ENCODE results near the gene SLITRK3. TPM values are rescaled to one million over a fixed set of nuclear protein-coding genes. Genes with fewer than 3 reads are reported as not detected.

The SLITRK3 gene
- polyA plus RNA-seq (2011; rRNA removed), result not detected in 2 replicates
- not detected in 2 replicates for polyA plus RNA-seq (2012; cell fraction: cytosol; rRNA removed)
- not detected in 2 replicates for polyA plus RNA-seq (2012; cell fraction: nucleus; rRNA removed)
- not detected in 3 replicates for polyA plus RNA-seq (2017; fragmentation: RNase III; extraction: RNeasy Plus Mini Kit Qiagen cat#74134 plus additional on column Dnase treatment)
- polyA minus RNA-seq (2011; rRNA and poly(A)+ RNA removed), result not detected in 2 replicates

GRCh38 chr3:165195640-165196576 lies at the start of gene SLITRK3:
SLITRK3 (minus strand) TSS chr3:165196384; CDS start chr3:165190830, 5,554 bp downstream.
- peaks cover 18% of the 10 kb centered on the region; the same call in 1 of the 3 replicates for H3K4me1 ChIP-seq
- TF ChIP-seq KDM1A (IDR thresholded peaks at IDR 0.05; ENCODE audit: low read depth) (no peak), POLR2AphosphoS2 (conservative IDR thresholded peaks at IDR 0.05; ENCODE audit: low read length) (no peak), KDM5A (IDR thresholded peaks at IDR 0.05) (no peak), HOXB13 (CRISPR knock-in tag; IDR thresholded peaks at IDR 0.05; ENCODE audit: low read depth) (no peak), HOXA7 (CRISPR knock-in tag; IDR thresholded peaks at IDR 0.05) (no peak), RNF2 (IDR thresholded peaks at IDR 0.05; ENCODE audit: borderline replicate concordance, low read depth) (peak; percentile 19; the same call in 1 of the 2 replicates), CBX8 (IDR thresholded peaks at IDR 0.05) (peak; percentile 17; the same call in 1 of the 2 replicates), E2F6 (IDR thresholded peaks at IDR 0.05; ENCODE audit: borderline replicate concordance, low read depth) (no peak)
- FAIRE-seq (no peak), ATAC-seq (peak; percentile 66), DNase-seq (ENCODE audit: low read depth in 1 of 2, low spot score in 1 of 2) (no peak)
- 15% methylated on average over 38 of the region's 43 CpGs for whole genome bisulfite sequencing (ENCODE audit: missing lambda C conversion rate)
- peak within 1 kb of the TSS; percentile 98 for H3K4me2 ChIP-seq
- peaks cover 3% of the 10 kb centered on the region; the same call in 1 of the 3 replicates for H3K9me3 ChIP-seq
- ChIA-PET CTCF (interaction anchor here (1.9 to 3.0 kb wide), 2 partner anchors 10 to 11 kb away, joined by 10 read pairs; no protein-coding TSS in a partner anchor), POLR2A (no interaction called here)
- no peak within 1 kb of the TSS for H3K27ac ChIP-seq
- peak within 1 kb of the TSS; percentile 48 for H3K4me3 ChIP-seq

DNA sequence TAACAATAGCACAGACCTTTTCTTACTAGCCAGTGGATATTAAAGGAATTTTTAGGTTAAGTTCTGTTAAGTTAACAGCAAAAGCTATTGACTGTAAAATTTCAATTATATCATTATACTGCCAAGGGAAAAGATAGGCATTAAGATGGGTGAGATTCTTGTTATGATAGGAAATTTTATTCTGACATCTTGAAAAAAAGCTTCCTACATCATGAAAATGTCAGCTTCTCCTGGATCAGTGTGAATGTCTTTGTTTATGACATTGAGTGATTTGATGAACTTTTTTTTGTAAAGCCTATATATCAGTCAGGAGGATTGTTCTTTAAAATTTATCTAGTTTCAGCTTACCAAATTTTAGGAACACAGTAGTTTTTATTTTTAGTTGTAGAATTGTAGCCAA lies 47.4 kb upstream of the SLITRK3 start:
- no peak overlapping the region for H3K4me2 ChIP-seq
- H3K4me3 ChIP-seq, result no peak overlapping the region
- no peaks in the 10 kb centered on the region for H3K9me3 ChIP-seq
- no peak for DNase-seq (ENCODE audit: low read depth in 1 of 2, low spot score in 1 of 2)
- CTCF ChIA-PET, result no interaction called here
- H3K4me1 ChIP-seq, result no peaks in the 10 kb centered on the region
- H3K27ac ChIP-seq, result no peak overlapping the region
- POLR2A ChIA-PET, result no interaction called here
- no peak for ATAC-seq
- no peak for TF ChIP-seq RCOR1 (IDR thresholded peaks at IDR 0.05; ENCODE audit: low read depth, low read length)
- TF ChIP-seq MAFK (IDR thresholded peaks at IDR 0.05; ENCODE audit: partially characterized antibody), result no peak
- TF ChIP-seq CHD4 (IDR thresholded peaks at IDR 0.05; ENCODE audit: borderline replicate concordance), result no peak
- TF ChIP-seq NFE2L2 (conservative IDR thresholded peaks at IDR 0.05; ENCODE audit: low read length), result no peak
- TF ChIP-seq EHF (CRISPR knock-in tag; IDR thresholded peaks at IDR 0.05), result no peak
- no peak for TF ChIP-seq MAZ (IDR thresholded peaks at IDR 0.05; ENCODE audit: borderline replicate concordance, low read depth, low read length)
- no peak for TF ChIP-seq CEBPB (IDR thresholded peaks at IDR 0.05)
- TF ChIP-seq GATA3 (IDR thresholded peaks at IDR 0.05; ENCODE audit: borderline replicate concordance), result no peak
- TF ChIP-seq POLR2AphosphoS2 (conservative IDR thresholded peaks at IDR 0.05; ENCODE audit: low read length), result no peak
- TF ChIP-seq CHD2 (IDR thresholded peaks at IDR 0.05; ENCODE audit: low read length, partially characterized antibody), result no peak
- TF ChIP-seq FOSB (CRISPR knock-in tag; IDR thresholded peaks at IDR 0.05), result no peak
- TF ChIP-seq ZFP36 (IDR thresholded peaks at IDR 0.05; ENCODE audit: borderline replicate concordance, partially characterized antibody), result no peak
- no peak for TF ChIP-seq EHMT2 (IDR thresholded peaks at IDR 0.05; ENCODE audit: low read depth)
- no peak for TF ChIP-seq SMC3 (IDR thresholded peaks at IDR 0.05)
- no peak for TF ChIP-seq EP300 (IDR thresholded peaks at IDR 0.05)
- TF ChIP-seq, protein P1, sequence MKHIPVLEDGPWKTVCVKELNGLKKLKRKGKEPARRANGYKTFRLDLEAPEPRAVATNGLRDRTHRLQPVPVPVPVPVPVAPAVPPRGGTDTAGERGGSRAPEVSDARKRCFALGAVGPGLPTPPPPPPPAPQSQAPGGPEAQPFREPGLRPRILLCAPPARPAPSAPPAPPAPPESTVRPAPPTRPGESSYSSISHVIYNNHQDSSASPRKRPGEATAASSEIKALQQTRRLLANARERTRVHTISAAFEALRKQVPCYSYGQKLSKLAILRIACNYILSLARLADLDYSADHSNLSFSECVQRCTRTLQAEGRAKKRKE (CRISPR knock-in tag; IDR thresholded peaks at IDR 0.05; ENCODE audit: low read depth), result no peak
- no peak for FAIRE-seq
